Measurements from ENCODE around the gene B4GALNT1.
"Not testable (repeated sequence)": the region's sequence is repeated elsewhere in the genome, so short reads cannot be mapped to it uniquely, and the experiment has no call there.

The B4GALNT1 gene

GRCh38 chr12:57661376-57661775 lies 28.4 kb upstream of the B4GALNT1 start:
- ChIA-PET POLR2A (ENCODE audit: low non-redundant PET) (no interaction called here), CTCF (interaction anchor here (0.7 to 1.0 kb wide), 2 partner anchors 121 to 296 kb away, joined by 3 to 4 read pairs; partner anchors contain the start of gene TSFM)
- TF ChIP-seq, protein P1, sequence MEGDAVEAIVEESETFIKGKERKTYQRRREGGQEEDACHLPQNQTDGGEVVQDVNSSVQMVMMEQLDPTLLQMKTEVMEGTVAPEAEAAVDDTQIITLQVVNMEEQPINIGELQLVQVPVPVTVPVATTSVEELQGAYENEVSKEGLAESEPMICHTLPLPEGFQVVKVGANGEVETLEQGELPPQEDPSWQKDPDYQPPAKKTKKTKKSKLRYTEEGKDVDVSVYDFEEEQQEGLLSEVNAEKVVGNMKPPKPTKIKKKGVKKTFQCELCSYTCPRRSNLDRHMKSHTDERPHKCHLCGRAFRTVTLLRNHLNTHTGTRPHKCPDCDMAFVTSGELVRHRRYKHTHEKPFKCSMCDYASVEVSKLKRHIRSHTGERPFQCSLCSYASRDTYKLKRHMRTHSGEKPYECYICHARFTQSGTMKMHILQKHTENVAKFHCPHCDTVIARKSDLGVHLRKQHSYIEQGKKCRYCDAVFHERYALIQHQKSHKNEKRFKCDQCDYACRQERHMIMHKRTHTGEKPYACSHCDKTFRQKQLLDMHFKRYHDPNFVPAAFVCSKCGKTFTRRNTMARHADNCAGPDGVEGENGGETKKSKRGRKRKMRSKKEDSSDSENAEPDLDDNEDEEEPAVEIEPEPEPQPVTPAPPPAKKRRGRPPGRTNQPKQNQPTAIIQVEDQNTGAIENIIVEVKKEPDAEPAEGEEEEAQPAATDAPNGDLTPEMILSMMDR (conservative IDR thresholded peaks at IDR 0.05; ENCODE audit: low read depth), result no peak
- no peak overlapping the region for H3K27ac ChIP-seq
- DNase-seq (ENCODE audit: low spot score), result no peak

DNA sequence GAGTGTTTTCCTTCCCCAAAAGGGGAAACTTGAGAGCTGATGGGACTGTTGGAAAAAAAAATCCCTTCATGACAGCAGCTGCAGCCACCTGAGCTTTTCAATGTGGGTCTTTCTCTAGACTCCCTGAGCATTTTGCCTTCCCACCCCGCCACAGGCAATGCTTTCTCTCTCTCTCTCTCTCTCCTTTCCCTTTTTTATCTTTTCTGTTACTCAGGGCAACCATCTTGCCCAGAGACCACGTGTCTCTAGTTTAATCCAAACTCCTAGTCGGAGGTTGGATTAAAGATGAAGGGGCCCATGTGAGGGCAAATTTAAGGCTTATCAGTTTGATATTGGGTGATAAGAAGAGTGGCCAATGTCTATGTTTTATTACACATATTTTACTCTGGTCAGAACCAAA lies 25.9 kb upstream of the B4GALNT1 start:
- ChIA-PET CTCF (interaction anchor here (0.7 to 1.5 kb wide), 2 partner anchors 76 to 1075 kb away, joined by 3 to 5 read pairs; no protein-coding TSS in a partner anchor), POLR2A (ENCODE audit: low non-redundant PET) (no interaction called here)
- TF ChIP-seq, protein P1 (conservative IDR thresholded peaks at IDR 0.05; ENCODE audit: low read depth), result no peak
- H3K27ac ChIP-seq, result no peak overlapping the region
- DNase-seq (ENCODE audit: low spot score), result no peak

DNA sequence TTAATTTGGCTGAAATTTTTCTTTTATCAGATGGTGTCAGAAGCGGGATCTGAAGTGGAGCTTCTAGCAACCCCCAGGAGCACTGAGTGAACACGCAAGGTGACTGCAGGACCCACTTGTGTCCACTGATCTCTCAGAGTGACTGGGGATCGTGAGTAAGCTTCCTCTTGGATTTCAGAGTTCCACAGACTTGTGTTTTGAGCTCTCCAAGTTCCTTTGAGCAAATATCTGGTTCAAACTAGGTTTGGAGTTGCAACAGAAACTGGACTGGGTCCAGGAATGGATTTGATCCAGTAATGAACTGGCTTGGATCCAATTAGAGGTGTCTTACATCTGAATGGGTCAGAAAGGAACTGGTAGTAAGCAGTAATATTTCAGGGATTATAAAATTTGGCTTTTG lies 24.7 kb upstream of the B4GALNT1 start:
- TF ChIP-seq, protein P1 (conservative IDR thresholded peaks at IDR 0.05; ENCODE audit: low read depth), result no peak
- CTCF ChIA-PET, result interaction anchor here (0.7 kb wide), 1 partner anchor 11 kb away, joined by 4 read pairs; no protein-coding TSS in a partner anchor
- no peak overlapping the region; the same call in 1 of the 2 replicates for H3K27ac ChIP-seq
- POLR2A ChIA-PET (ENCODE audit: low non-redundant PET), result interaction anchor here (0.6 kb wide), 1 partner anchor 279 kb away, joined by 4 read pairs; no protein-coding TSS in a partner anchor
- DNase-seq (ENCODE audit: low spot score), result peak; percentile 4

DNA sequence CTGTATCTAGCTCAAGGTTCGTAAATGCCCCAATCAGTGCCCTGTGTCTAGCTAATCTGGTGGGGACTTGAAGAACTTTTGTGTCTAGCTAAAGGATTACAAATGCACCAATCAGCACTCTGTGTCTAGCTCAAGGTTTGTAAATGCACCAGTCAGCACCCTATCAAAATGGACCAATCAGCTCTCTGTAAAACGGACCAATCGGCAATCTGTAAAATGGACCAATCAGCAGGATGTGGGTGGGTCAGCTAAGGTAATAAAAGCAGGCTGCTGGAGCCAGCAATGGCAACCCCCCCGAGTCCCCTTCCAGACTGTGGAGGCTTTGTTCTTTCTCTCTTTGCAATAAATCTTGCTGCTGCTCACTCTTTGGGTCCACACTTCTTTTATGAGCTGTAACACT lies 23.4 kb upstream of the B4GALNT1 start:
- CTCF ChIA-PET, result interaction anchor here (0.7 kb wide), 3 partner anchors 16 to 198 kb away, joined by 3 read pairs; partner anchors contain the start of gene B4GALNT1
- DNase-seq (ENCODE audit: low spot score); H3K27ac ChIP-seq; POLR2A ChIA-PET (ENCODE audit: low non-redundant PET): not testable (repeated sequence)

GRCh38 chr12:57655541-57656240 lies 22.7 kb upstream of the B4GALNT1 start:
- TF ChIP-seq, protein P1 (conservative IDR thresholded peaks at IDR 0.05; ENCODE audit: low read depth), result no peak
- DNase-seq (ENCODE audit: low spot score), result no peak
- ChIA-PET POLR2A (ENCODE audit: low non-redundant PET) (no interaction called here), CTCF (interaction anchor here (0.6 kb wide), 4 partner anchors 13 to 51 kb away, joined by 3 to 7 read pairs (median 4); partner anchors contain the start of genes B4GALNT1 and DTX3)
- H3K27ac ChIP-seq, result no peak overlapping the region

DNA sequence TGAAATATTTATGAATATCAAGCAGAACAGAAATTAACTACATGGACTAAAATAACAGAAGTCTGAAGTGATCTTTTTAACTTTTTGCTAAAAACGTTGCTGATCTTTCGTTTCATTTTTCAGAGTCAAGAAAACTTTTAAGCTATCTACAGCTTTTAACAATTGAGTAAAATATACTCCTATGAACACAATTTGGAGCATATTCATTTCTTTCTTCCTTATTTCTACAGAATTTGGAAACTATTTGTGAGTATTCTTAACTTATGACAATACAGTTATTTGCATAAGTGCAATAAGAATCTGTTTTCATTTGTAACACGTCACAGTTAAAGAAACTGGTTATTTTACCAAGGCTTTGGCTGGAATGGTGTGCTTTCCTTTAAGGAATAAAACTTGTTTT lies 21.0 kb upstream of the B4GALNT1 start:
- TF ChIP-seq, protein P1 (conservative IDR thresholded peaks at IDR 0.05; ENCODE audit: low read depth), result no peak
- ChIA-PET POLR2A (ENCODE audit: low non-redundant PET) (no interaction called here), CTCF (no interaction called here)
- no peak for DNase-seq (ENCODE audit: low spot score)
- H3K27ac ChIP-seq, result no peak overlapping the region

GRCh38 chr12:57646659-57647049 lies 13.7 kb upstream of the B4GALNT1 start:
- H3K27ac ChIP-seq; DNase-seq (ENCODE audit: low spot score); CTCF ChIA-PET; POLR2A ChIA-PET (ENCODE audit: low non-redundant PET): not testable (repeated sequence)

GRCh38 chr12:57645990-57646658 lies 13.1 kb upstream of the B4GALNT1 start:
- DNase-seq (ENCODE audit: low spot score); H3K27ac ChIP-seq; POLR2A ChIA-PET (ENCODE audit: low non-redundant PET): not testable (repeated sequence)
- CTCF ChIA-PET, result interaction anchor here (1.6 kb wide), 1 partner anchor 13 kb away, joined by 8 read pairs; the partner anchor contains the start of gene B4GALNT1
